Measurements from ENCODE around the gene MARCHF3.
"Not testable (repeated sequence)": the region's sequence is repeated elsewhere in the genome, so short reads cannot be mapped to it uniquely, and the experiment has no call there.

The MARCHF3 gene

DNA sequence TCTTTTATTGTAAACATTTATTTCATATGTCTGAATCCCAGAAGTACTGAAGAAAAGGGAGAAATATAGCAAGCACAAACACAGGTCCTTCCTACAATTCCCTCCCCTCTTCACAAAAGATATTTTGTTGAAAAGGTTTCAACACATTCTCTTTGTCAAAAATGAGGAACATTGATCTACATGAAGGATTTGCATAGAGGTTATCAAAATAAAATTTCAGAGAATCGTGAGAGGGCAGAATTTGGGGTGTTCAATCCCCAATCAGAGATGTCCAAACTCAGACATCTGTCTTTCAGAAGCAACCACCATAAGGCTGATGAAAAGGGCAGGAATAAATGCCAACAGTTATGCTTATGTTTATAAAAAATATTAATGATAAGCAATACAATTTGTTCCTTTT, 69.2 kb downstream of the MARCHF3 start:
- DNase-seq, result no peak

GRCh38 chr5:126959188-126959587, 71.2 kb downstream of the MARCHF3 start:
- no peak for DNase-seq

DNA sequence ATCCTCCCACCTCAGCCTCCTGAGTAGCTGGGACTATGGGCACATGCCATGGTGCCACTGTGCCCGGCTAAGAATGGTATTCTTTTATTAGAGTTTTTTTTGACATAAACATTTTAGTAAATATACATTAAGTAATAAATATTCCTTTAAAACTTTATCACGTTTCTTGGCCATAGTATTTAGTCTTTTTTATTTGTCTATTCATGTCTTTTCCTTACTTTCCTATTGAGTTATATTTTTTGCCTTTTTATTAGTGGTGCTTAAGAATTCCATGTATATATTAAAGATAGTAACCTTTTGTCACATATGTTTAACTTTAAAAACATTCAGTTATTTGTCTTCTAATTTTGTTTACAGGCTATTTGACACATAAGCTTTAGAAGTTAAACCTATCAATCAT, 73.4 kb downstream of the MARCHF3 start:
- DNase-seq, result no peak

DNA sequence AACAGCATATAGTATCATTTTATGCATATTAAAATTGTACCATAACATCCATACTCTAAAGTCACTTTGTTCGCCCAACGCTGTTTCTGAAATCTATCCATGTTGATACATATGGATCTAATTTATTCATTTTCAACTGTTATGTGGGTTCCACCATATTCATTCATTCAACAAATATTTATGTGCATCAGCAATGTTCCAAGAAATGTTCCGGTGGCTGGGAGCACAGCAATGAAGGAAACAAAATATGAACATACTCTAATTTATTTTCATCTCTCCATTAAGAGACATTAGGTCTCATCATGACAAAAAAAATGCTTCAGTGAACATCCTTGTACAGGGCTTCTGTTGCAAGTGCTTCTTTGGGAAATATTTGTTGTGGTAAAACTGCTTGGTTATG, 75.4 kb downstream of the MARCHF3 start:
- DNase-seq, result no peak

DNA sequence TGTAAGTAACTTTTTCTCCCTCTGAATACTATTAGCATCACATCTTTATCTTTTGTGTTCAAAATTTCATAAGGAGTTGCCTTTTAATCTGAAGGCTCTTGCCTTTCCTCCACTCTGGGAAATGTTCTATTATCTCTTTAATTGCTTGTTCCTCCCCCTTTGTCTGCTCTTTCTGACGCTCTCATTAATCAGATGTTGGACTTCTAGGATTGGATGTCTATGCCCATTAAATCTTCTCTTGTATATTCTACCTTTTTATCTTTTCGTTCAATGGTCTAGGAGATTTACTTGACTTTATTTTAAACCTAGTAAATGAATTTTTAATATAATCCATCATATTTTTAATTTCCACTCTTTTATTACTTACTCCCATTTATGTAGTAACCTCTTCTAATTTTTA, 76.7 kb downstream of the MARCHF3 start:
- DNase-seq, result no peak

DNA sequence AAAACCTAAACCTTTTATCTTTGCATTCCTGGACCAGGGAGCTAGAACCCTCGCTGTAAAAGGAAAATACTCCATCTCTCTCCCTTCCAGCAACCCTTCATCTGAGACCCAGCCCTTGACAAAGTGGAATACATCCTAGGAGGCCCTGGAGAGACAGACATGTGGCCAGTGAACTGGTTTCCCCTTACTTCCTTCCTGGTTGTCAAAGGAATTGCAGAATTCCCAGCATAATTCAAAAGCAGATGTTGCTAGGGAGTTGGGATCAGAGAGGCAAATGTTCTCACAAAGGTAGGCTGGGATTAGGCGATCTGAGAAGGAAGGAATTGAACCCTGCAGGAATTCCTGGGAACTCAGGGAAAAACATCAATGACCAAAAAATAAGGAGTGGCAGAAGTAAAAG, 80.9 kb downstream of the MARCHF3 start:
- no peak for DNase-seq

DNA sequence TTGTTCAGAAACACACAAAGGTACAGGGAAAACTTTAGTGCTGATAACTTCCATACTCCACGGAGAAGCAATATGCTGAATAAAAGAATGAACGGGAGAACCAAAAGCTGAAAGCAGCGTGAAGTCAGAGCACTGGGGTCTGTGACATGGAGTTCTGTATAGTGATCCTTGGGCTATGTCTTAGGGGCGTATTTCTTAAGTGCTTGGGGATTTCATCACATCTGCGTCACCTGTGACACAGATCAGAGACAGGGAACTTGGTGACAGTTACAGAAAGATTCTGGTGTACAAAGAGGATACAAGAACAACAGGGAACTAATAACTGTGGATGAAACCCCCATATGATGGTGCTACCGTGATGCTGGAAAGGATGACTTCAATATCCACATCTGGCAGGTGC, 81.9 kb downstream of the MARCHF3 start:
- no peak for DNase-seq

GRCh38 chr5:126948011-126948355, 82.4 kb downstream of the MARCHF3 start:
- no peak for DNase-seq

DNA sequence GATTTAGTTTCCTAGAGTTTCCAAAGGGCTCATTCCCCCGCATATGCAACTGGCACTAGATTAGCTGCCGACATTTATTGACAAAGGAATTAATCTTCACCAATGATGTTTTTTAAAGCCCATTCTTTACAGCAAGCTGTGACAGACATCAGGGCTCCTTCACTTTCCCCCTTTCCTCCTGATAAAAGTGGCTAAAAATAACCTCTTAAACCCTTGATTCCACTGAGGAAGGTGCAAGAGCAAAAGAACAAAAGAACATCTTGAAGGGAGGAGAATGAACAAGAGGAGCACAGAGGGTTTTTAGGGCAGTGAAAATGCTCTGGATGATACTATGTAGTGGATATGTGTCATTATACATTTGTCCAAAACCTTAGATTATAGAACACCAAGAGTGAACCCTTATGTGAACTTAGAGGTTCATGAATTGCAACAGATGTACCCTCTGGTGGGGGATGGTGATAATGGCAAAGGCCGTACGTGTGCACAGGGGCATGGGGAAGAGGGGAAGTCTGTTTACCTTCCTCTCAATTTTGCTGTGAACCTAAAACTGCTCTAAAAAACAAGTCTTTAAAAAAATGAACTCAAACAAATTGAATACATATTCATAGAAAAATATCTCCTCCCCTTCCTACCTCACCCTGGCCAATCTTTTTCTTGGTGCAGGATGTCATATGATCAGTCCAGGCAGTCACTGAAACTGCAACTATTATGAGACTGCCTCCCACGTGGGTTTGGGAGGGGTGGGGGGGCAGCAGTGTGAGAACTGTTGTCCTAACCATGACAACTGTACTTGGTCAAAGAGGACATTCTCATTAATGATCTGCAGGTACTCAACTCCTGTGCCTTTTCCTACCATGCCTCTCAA, 83.0 kb downstream of the MARCHF3 start:
- no peak for DNase-seq

- not testable (repeated sequence) for DNase-seq
These were observed 87.5 kb downstream of the MARCHF3 start for GRCh38 chr5:126942908-126943307.

- DNase-seq, result no peak
These were observed 89.0 kb downstream of the MARCHF3 start for GRCh38 chr5:126941403-126941802.

GRCh38 chr5:126939887-126940286, 90.5 kb downstream of the MARCHF3 start:
- DNase-seq, result no peak

DNA sequence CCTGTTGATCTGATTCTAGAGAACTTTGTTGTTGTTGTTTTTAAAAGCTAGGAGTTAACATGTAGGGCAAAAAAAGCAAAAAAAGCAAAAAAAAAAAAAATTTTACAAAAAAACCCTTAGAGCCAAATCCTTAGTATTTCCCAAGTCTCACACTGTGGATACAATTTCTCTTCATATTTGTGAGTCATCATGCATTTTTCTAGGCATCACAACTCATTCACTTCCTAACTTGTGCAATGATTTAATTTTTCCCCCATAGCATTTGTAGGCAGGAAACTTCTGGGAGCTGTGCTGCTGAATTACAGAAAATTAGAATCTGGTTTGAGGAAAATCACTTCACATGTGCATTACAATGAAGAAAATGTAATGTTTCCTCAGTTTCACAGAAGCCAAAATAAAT, 91.9 kb downstream of the MARCHF3 start:
- DNase-seq, result no peak

DNA sequence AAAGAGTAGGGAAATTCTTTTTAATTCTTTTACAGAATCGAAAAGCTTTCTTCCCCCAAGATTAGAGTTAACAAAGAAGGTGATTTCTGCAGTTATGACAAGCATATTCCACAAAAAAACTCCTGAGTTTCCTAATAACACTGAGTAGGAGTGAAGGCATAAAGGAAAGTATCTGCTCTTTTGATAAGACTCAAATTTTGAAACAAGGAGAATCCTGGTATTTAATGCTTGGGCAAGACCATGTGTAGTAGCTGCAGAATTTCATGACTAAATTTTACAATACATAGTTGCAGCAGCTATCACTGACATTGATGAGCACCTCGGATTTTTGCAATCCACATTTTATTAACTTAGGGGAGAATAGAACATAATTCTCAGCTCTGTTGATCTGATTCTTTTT, 92.6 kb downstream of the MARCHF3 start:
- DNase-seq, result no peak

- no peak for DNase-seq
These were observed 93.5 kb downstream of the MARCHF3 start for GRCh38 chr5:126936775-126937418.

- DNase-seq, result no peak
These were observed 98.2 kb downstream of the MARCHF3 start for GRCh38 chr5:126931963-126932660.

- no peak for DNase-seq
These were observed 102.3 kb downstream of the MARCHF3 start for GRCh38 chr5:126928041-126928440.

- DNase-seq, result no peak
These were observed 102.9 kb downstream of the MARCHF3 start for GRCh38 chr5:126927429-126927828.

DNA sequence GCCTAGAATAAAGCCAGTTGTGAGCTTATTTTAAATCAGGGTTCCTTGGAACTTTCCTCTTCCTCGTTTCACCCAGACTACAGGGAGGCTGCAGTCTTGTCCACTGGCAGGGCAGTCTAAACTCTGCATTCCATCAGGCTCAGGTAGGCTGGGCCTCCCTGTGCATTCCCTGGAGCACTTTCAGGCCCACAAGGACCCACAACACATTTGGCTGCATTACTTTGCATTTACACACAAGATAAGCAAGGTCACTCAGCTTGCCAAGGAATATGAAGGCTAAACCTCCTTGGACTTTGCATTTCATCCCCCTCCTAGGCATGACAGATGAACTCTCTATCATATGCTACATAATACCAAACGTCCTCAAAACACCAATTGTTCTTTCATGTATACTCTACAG, 104.2 kb downstream of the MARCHF3 start:
- no peak for DNase-seq

DNA sequence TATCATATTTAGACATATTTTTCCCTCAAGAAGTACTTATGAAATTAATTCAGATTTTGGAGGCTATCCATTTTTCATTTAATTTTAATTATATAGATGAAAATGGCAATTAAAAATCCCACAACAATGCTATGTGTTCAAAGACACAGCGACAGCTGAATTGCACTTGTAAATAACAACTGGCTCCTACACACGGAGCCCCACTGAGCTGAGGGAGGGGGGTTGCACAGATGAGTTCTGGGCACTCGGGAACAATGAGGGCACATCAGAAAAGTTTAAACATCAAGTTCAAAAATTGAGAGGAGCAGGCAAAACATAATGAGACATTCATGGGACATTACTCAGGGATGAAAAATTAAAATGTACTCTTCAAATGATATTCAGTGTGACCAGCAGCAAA, 104.9 kb downstream of the MARCHF3 start:
- DNase-seq, result no peak

- DNase-seq, result no peak
These were observed 105.9 kb downstream of the MARCHF3 start for GRCh38 chr5:126924331-126925033.

Data from amygdala (tissue), 56 donors.